Ishikawa (cell line): ENCODE data around the gene NCK1.

Experiments
- CEBPB ChIP-seq: IDR thresholded peaks from 2 replicates; pipeline ENCODE4 v1.6.1; 2012
- CREB1 ChIP-seq: IDR thresholded peaks from 2 replicates; pipeline ENCODE4 v1.6.1; 2012; ENCODE audit warnings: low read depth
- EGR1 ChIP-seq: IDR thresholded peaks from 2 replicates; pipeline ENCODE4 v1.6.1; 2012
- EP300 ChIP-seq: IDR thresholded peaks from 2 replicates; pipeline ENCODE4 v1.6.1; 2012; ENCODE audit warnings: borderline replicate concordance
- FOXM1 ChIP-seq: IDR thresholded peaks from 2 replicates; pipeline ENCODE4 v1.6.1; 2012; ENCODE audit warnings: low read depth, borderline replicate concordance
- NFIC ChIP-seq: IDR thresholded peaks from 2 replicates; pipeline ENCODE4 v1.6.1; 2012
- RAD21 ChIP-seq: IDR thresholded peaks from 2 replicates; pipeline ENCODE4 v1.6.1; 2012; ENCODE audit warnings: low read depth
- TAF1 ChIP-seq: IDR thresholded peaks from 2 replicates; pipeline ENCODE4 v1.6.1; 2012; ENCODE audit warnings: low read depth, mild to moderate bottlenecking
- TCF12 ChIP-seq: IDR thresholded peaks from 2 replicates; pipeline ENCODE4 v1.6.1; 2012; ENCODE audit warnings: low read depth
- TEAD4 ChIP-seq: IDR thresholded peaks from 2 replicates; pipeline ENCODE4 v1.6.1; 2012
- YY1 ChIP-seq: IDR thresholded peaks from 2 replicates; pipeline ENCODE4 v1.6.1; 2012; ENCODE audit warnings: low read depth
- ZBTB7A ChIP-seq: IDR thresholded peaks from 2 replicates; pipeline ENCODE4 v1.6.1; 2012; ENCODE audit warnings: low read depth
- TF ChIP-seq, protein P1 (sequence below): IDR thresholded peaks from 2 replicates; pipeline ENCODE4 v1.6.1; 2012; ENCODE audit warnings: low read depth, mild to moderate bottlenecking
- TF ChIP-seq, protein P2 (sequence below): IDR thresholded peaks from 2 replicates; pipeline ENCODE4 v1.6.1; 2012
- TF ChIP-seq, protein P3 (sequence below): IDR thresholded peaks from 2 replicates; pipeline ENCODE4 v1.6.1; 2012

NCK1 gene

DNA sequence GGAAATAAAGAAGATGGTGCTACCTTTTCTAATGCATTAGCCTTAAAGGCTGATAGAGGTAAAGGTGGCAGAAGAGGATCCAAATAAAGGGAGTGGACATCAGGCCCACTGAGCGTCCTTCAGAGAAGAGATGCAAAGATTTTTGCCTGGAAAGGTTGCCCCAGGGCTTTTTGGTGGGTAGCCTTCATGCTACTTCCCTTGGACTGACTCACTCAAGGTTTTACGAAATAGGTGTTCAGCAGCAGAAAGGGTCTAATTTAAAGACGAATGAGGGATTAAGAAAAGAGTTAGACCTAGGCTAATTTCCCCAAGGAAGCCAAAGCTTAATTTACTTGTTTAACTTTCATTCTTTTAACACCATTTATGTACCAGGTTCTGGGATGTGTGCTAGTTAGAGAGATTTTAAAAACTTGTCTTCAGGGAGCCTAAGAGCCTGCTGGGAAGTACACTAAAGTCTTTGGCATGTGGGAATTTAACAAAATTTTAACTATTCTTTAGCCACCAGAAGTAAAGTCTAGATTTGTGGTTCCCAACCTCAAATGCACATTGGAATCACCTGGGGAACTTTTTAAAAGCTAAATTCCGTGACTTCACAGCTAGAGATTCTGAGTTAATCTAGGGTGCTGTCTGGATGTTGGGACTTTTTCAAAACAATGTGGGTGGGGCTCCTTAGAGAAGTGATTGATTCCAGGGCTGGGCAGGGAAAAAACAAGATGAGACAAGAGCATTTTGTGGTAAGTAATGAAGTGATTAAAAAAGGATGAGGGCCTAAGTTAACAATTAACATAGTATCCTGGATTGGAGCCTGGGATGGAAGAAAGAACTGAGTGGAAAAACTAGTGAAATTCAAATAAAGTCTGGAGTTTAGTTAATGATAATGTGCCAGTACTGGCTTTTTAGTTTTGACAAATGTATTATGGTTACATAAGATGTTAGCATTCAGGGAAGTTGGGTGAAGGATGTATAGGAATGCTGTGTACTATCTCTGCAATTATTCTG lies 99.1 kb downstream of the NCK1 start:
- TF ChIP-seq EP300, result no peak
- no peak for TF ChIP-seq CREB1
- no peak for TF ChIP-seq FOXM1
- TF ChIP-seq RAD21, result no peak
- TF ChIP-seq YY1, result no peak
- TF ChIP-seq, protein P1, sequence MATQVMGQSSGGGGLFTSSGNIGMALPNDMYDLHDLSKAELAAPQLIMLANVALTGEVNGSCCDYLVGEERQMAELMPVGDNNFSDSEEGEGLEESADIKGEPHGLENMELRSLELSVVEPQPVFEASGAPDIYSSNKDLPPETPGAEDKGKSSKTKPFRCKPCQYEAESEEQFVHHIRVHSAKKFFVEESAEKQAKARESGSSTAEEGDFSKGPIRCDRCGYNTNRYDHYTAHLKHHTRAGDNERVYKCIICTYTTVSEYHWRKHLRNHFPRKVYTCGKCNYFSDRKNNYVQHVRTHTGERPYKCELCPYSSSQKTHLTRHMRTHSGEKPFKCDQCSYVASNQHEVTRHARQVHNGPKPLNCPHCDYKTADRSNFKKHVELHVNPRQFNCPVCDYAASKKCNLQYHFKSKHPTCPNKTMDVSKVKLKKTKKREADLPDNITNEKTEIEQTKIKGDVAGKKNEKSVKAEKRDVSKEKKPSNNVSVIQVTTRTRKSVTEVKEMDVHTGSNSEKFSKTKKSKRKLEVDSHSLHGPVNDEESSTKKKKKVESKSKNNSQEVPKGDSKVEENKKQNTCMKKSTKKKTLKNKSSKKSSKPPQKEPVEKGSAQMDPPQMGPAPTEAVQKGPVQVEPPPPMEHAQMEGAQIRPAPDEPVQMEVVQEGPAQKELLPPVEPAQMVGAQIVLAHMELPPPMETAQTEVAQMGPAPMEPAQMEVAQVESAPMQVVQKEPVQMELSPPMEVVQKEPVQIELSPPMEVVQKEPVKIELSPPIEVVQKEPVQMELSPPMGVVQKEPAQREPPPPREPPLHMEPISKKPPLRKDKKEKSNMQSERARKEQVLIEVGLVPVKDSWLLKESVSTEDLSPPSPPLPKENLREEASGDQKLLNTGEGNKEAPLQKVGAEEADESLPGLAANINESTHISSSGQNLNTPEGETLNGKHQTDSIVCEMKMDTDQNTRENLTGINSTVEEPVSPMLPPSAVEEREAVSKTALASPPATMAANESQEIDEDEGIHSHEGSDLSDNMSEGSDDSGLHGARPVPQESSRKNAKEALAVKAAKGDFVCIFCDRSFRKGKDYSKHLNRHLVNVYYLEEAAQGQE, result no peak
- no peak for TF ChIP-seq TCF12
- TF ChIP-seq, protein P2, sequence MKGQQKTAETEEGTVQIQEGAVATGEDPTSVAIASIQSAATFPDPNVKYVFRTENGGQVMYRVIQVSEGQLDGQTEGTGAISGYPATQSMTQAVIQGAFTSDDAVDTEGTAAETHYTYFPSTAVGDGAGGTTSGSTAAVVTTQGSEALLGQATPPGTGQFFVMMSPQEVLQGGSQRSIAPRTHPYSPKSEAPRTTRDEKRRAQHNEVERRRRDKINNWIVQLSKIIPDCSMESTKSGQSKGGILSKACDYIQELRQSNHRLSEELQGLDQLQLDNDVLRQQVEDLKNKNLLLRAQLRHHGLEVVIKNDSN, result no peak
- no peak for TF ChIP-seq TAF1
- TF ChIP-seq, protein P3, sequence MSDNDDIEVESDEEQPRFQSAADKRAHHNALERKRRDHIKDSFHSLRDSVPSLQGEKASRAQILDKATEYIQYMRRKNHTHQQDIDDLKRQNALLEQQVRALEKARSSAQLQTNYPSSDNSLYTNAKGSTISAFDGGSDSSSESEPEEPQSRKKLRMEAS, result no peak
- TF ChIP-seq ZBTB7A, result no peak
- TF ChIP-seq CEBPB, result no peak
- no peak for TF ChIP-seq TEAD4
- TF ChIP-seq NFIC, result no peak
- no peak for TF ChIP-seq EGR1

DNA sequence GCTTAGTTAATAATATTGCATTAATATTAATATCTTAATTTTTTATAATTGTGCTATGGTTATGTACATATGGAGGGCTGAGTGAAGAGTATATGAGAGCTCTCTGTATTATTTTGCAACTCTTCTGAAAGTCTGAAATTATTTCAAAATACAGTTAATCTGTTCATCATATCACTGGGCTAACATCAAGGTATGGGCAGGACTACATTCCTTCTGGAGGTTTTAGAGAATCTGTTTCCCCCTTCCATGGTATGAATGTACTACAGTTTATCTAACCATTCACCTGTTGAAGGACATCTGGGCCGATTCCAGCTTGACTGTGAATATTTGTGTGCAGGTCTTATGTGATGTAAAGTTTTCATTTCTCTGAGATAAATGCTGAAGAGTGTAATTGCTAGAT lies 100.9 kb downstream of the NCK1 start:
- TF ChIP-seq CEBPB (no peak), TEAD4 (no peak), CREB1 (no peak), TCF12 (no peak), ZBTB7A (no peak), NFIC (no peak), RAD21 (no peak), YY1 (no peak), EP300 (no peak), FOXM1 (no peak), EGR1 (no peak), TAF1 (no peak)
- TF ChIP-seq, protein P2, result no peak
- TF ChIP-seq, protein P3, result no peak
- TF ChIP-seq, protein P1, result no peak

DNA sequence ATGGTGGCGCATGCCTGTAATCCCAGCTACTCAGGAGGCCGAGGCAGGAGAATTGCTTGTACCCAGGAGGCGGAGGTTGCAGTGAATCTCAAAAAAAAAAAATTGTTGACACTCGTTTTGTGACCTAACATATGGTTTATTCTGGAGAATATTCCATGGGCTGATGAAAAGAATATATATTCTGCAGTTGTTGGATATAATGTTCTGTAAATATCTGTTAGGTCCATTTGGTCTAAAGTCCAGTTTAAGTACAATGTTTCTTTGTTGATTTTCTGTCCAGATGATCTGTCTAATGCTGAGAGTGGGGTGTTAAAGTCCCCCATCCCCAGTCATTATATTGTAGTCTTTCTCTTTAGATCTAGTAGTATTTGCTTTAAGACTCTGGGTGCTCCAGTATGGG lies 111.3 kb downstream of the NCK1 start:
- TF ChIP-seq, protein P3, result no peak
- TF ChIP-seq RAD21 (no peak), YY1 (no peak), EP300 (no peak)
- TF ChIP-seq, protein P2, result no peak

DNA sequence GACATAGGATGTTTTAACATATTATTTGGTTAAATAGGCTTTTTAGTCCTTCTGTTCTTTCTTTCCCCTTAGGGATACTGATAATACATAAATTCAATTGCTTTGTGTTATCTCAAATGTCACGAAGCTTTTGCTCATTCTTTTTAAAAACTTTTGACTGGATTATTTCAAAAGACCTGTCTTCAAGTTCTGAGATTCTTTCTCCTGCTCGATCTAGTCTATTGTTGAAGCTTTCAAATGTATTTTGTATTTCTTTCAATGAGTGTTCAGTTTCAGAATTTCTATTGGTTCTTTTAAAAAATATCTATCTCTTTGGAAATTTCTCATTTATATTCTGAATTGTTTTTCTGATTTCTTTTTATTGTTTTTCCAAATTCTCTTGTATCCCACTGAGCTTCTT lies 112.7 kb downstream of the NCK1 start:
- TF ChIP-seq FOXM1 (no peak), TEAD4 (no peak), CREB1 (no peak), NFIC (no peak), YY1 (no peak), TAF1 (no peak), EP300 (no peak)
- TF ChIP-seq, protein P2, result no peak
- TF ChIP-seq, protein P1, result no peak
- TF ChIP-seq, protein P3, result no peak
